Stimulated activated CD8-positive, alpha-beta memory T cell treated with anti-CD3 and anti-CD28 coated beads, Interleukin-7, amount 100 ng/mL, for 24 hours (primary cell): ENCODE data around the gene RCN2.

ENCODE experiments used
- DNase-seq: peaks from one replicate; pipeline ENCODE4 v3.0.0-alpha.2; 2020; ENCODE audit warnings: low read depth

The RCN2 gene

DNA sequence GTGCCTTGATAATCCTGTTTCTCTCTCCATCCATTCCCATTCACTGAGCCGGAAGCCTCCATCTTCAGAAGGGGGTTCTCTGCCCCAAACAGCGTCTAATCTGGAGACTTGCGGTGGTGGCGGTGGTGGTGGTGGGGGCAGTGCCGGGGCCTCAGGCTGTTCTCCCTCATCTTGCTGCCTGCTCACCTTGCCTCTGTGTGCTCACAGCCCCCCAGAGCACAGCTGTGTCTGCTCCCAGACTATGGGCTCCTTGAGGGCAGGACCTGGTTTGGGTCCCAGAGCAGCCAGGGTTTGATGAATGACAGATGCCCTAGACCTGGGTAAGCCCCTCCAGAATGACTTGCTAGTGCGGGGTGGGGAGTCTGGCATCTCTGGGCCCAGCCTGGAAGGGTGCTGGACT is 62.9 kb downstream of the RCN2 start:
- DNase-seq, result no peak

DNA sequence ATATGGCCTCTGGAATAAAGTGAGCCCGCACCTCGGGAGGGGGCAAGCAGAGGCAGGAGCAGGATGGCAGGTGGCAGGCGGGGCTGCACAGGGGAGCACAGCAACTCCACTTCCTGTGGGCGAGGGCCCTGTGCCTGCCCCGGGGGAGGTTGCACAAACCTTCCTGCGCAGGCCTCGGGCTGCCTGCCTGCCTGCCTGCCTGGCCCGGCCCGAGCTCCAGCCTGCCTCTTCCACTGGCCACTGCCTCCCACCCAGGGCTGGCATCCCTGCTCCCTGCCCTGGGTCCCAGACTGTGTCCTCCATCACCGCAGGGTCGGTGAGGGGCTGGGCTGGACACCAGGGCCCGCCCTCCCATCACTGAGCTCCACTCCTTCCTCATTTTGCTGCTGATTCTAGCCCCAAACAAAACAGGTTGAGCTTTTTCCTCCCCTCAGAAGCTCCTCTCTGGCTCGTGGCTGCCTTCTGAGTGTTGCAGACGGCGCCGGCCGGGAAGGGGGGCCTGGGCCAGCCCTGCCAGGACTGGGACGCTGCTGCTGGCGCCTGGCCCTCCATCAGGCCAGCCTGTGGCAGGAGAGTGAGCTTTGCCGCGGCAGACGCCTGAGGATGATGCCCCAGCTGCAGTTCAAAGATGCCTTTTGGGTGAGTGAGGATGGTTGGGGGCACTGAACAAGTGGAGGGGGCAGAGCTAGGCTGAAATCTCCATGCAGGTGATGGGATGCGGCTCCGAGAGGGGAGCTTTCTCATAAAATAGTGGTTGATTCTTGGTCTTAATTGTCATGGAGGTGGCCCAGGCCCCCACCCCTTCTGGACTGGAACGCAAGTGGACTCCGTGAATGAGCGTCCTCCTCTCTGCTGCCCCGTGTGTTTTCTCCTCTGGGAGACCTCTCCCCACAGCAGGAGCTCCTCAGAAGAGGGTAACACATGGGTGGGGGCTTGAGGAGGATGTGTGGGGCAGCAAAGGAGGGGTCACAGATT is 63.7 kb downstream of the RCN2 start, which contains the start of gene PSTPIP1:
TSS of gene PSTPIP1 (plus strand) at position 156 of the 975 bp plus-strand sequence. CDS start at position 604, 448 bp downstream.
- no peak for DNase-seq

DNA sequence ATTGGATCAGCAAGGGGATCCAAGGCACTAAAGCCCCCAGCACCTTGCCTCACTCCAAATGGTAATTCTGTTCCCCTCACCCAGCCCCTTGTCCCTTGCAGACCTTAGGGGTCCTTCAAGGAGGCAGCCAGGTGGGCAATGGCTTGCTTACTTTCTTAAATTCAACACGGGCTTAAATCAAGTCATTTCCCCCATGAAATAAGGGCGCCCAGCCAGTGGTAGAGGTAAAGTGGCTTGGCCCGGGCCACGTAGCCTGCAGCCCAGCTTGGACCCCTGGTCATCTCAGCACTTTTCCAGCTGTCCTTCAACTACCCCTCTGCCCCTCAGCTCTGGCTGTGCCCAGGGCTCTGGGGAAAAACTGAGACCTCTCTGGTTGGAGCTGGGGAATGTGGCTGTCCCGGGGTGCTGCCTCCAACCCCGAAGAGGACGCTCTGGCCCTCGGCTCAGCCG is 64.6 kb downstream of the RCN2 start:
- DNase-seq, result no peak

DNA sequence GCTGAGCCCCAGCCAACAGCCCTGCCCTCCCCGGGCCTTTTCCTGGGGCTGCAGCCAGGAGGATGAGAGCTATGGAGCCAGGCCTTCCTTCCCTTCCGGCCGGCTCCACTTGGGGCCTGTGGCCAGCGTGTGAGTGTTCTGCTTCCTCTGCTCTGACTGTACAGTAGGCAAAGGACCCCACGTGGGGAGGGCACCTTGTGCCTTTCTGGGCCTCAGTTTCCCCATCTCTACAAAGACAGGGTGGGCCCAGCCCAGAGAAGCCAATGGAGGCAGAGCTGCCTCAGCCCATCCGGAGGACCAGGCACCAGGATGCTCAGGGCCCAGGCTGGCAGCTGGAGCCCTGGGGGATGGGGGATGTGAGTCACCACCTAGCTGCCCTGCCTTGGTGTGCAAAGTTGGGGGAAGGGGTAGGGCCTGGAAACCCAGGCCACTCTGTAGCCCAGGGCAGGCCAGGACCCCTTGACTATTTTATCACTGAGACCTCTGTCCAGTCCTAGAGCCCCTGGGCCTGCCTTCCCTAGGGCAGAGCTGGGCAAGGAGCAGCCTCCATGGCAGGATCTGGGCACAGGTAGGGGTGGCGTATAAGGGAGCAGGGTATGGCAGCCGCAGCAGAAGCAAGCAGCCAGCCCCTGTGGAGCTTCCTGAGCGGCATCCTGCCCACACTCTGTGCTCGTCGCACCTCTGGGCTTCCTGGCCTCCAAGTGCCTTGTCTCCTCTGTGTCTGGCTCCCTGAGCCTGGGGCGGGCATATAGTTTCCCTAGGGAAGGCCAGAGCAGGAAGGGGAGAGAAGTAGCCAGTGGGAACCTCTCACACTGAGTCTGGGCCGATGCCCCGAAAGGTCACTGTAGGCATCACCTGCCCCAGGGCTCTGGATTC is 65.2 kb downstream of the RCN2 start:
- no peak for DNase-seq

DNA sequence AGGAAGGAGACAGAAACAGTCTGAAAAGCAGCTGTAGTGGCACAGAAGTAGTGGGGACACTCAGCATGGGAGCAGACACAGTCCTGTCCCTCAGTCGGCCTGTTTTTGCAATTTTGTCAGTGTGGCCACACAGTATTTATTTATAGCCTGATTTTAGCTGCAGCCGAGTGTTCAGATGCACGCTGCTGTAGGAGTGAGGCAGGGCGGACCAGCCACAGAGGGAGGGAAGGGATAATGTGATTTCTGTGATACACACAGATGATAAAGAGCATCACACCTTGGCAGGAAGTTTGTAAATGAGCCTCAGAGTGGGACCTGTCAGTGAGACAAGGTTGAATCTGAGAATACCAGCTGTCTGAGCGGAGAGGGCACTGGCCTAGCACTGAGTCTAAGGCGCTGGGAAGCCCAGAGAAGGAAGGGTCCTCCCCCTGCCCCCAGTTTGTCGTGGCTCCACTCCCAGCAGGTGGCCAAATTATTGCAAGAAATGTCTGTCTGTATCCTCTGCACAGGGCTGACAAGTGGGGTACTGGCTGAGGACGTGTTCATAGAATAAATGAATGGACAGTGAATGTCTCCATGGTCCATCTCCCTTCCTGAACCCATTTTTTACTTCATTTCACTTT is 67.2 kb downstream of the RCN2 start:
- no peak for DNase-seq

DNA sequence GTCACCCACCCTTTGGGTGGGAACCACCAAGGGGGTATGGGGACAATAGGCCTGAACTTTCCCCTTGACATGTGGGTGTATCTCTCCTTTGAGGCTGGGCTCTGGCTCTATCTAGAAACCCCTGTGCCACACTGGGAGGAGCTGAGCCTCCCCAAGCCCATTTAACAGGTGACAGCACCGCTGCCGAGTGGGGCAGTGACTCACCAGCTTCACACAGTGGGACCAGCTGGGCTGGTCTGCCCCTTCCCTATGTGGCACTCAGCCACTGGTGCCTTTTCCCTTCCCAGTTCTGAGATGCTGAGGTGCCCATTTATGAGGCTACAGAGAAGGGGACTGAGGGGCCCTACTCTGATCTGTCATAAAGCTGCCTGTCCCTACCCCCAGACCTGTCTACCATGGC is 68.4 kb downstream of the RCN2 start:
- DNase-seq, result no peak

DNA sequence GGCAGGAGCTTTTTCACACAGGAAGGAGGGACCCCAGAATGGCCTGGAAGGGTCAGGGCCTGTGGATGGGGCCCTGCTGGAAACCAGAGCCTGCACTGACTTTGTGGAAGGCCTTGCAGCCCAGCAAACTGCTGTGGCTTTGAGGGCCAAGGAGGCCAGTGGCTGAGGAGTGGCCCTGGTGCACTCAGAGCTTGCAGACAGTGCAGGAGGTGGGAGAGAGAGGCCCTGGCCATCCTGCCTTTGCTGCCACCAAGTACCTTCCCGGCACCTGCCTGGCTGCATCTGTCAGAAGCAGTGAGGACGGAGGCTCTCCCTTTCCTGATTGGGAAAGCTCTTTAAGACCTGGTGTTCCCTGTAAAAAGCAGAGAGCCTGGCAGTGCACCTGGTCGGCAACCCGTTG is 69.8 kb downstream of the RCN2 start:
- no peak for DNase-seq

DNA sequence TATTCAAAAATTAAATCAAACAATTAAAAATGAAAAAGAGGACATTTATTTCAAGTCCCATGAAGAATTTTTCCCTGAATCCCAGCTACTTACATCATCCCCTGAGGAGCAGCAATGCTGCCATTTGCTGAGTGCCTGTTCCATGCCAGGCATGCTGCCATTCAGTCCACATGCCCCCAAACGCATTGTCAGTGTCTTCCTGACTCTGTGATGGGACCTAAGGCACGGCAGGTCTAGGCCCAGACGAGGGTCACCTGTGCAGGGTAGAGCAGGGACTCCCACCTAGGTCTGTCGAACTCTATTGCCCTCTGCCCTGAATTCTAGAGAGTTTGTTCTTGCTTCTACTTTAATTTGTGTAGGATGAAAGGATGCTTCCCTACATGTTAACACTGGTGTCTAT is 70.4 kb downstream of the RCN2 start:
- no peak for DNase-seq

DNA sequence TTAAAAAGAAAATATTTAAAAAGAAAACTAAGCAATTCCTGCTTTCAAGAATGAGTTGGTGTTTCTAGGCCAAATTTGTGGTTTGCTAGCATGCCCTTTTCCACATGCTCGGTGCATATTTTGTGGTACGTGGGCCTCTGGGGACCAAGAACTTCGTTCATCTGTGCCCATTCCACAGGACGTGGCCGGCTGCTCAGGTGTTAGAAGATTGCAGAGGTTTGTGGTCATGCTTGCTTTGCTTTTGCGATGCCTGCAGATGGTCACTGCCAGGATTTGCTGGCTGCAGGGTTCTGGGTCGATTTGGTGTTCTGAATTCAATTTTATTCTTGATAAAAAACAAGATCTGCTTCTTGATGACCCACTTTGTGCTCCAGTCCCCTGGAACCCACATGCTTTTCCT is 70.9 kb downstream of the RCN2 start:
- DNase-seq, result no peak

DNA sequence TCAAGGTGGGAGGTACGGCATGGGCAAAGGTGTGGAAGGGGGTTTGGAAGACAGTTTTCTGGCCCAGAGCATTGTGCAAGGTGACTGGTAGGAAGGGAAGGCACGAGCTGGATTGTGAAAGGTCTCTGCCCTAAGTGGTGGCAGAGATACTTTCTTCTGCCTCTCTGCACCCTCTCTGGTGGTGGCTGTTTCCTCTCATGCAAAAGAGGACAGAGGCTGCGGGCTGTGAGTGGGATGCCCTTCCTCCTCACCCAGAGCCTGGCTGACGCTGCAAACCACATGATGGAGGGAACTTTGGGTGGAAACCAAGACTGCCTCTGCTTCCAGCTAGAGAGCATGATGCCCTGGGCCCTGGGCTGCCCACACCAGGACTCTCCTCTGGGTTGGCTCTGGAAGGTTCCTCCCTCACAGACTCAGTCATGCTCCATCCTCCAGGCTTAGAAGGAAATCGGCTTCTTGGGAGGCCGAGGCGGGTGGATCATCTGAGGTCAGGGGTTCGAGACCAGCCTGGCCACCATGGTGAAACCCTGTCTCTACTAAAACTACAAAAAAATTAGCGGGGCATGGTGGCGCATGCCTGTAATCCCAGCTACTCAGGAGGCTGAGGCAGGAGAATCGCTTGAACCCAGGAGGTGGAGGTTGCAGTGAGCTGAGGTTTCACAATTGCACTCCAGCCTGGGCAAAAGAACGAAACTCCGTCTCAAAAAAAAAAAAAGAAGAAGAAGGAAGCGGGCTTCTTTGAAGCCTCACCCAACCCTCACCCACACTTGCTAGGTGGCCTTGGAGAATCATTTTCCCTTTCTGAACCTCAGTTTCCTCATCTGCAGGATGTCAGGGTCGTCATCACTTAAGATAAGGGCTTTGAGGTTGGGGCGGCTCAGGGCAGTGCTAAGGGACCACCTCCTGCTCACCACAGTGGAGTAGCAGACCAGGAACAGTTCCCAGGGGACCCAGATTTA is 71.7 kb downstream of the RCN2 start:
- DNase-seq, result no peak
